Naive thymus-derived CD4-positive, alpha-beta T cell (primary cell): ENCODE data around the gene AP2A2. TPM values are rescaled to one million over a fixed set of nuclear protein-coding genes. Genes with fewer than 3 reads are reported as not detected.

Experiments
- polyA plus RNA-seq, 2 donors: library from polyadenylated mRNA; unstranded; fragments of 300-500 nt; fragmentation: Illumina TruSeq; gene quantifications; one replicate each; pipeline ENCODE4 v1.2.3, GENCODE V29; 2021
- total RNA-seq, 6 experiments: library from RNA in 5 of 6; stranded (reverse) in 5 of 6; gene quantifications; 1 replicate in 5 of 6; 2 replicates in 1 of 6; pipeline ENCODE4 v1.2.3 and lab custom pipeline; 2021 to 2026

Gene AP2A2
- total and polyA plus RNA-seq, 7 experiments from 2014 or later = 8.7 to 93.3 (median 79.3) TPM

Other genes with a start within 250 kb of the AP2A2 start
- 100 to 1,000 TPM in 1 of 5 experiments, 10 to 100 TPM in 4; 44.5 to 117 (median 54.2) TPM for gene DEAF1, start 230.6 kb upstream of the AP2A2 start, total RNA-seq
- gene DEAF1, start 230.6 kb upstream of the AP2A2 start, polyA plus RNA-seq = 10 to 100 TPM; 33.0 to 71.8 TPM
- 10 to 100 TPM; 26.2 to 44.3 (median 40.4) TPM for gene TMEM80, start 230.1 kb upstream of the AP2A2 start, total RNA-seq
- gene TMEM80, start 230.1 kb upstream of the AP2A2 start, polyA plus RNA-seq = 10 to 100 TPM; 31.4 to 37.8 TPM
- 10 to 100 TPM in 3 of 5 experiments, 1 to 10 TPM in 2; 7.2 to 16.6 (median 10.9) TPM for gene EPS8L2, start 219.6 kb upstream of the AP2A2 start, total RNA-seq
- gene EPS8L2, start 219.6 kb upstream of the AP2A2 start, polyA plus RNA-seq = 1 to 10 TPM; 4.5 to 4.6 TPM
- gene TALDO1, start 178.4 kb upstream of the AP2A2 start, total RNA-seq = 100 to 1,000 TPM in 2 of 5 experiments, 10 to 100 TPM in 3; 61.4 to 272 (median 90.3) TPM
- gene TALDO1, start 178.4 kb upstream of the AP2A2 start, polyA plus RNA-seq = 100 to 1,000 TPM; 179 to 214 TPM
- gene GATD1, start 148.4 kb upstream of the AP2A2 start, total RNA-seq = 10 to 100 TPM; 37.8 to 59.2 (median 52.9) TPM
- 10 to 100 TPM in 1 of 2 donors, 1 to 10 TPM in 1; 8.1 to 17.8 TPM for gene GATD1, start 148.4 kb upstream of the AP2A2 start, polyA plus RNA-seq
- 1 to 10 TPM in 1 of 5 experiments, not detected in 4; 2.3 TPM for gene CEND1, start 135.8 kb upstream of the AP2A2 start, total RNA-seq
- gene CEND1, start 135.8 kb upstream of the AP2A2 start, polyA plus RNA-seq = not detected
- 10 to 100 TPM; 17.4 to 58.4 (median 21.3) TPM for gene SLC25A22, start 127.6 kb upstream of the AP2A2 start, total RNA-seq
- gene SLC25A22, start 127.6 kb upstream of the AP2A2 start, polyA plus RNA-seq = 10 to 100 TPM in 1 of 2 donors, 1 to 10 TPM in 1; 6.4 to 11.1 TPM
- gene PIDD1, start 120.6 kb upstream of the AP2A2 start, total RNA-seq = 10 to 100 TPM; 30.0 to 38.7 (median 34.1) TPM
- 1 to 10 TPM; 4.7 to 8.3 TPM for gene PIDD1, start 120.6 kb upstream of the AP2A2 start, polyA plus RNA-seq
- 1,000 to 10,000 TPM; 2,266 to 5,944 (median 5,497) TPM for gene RPLP2, start 115.9 kb upstream of the AP2A2 start, total RNA-seq
- gene RPLP2, start 115.9 kb upstream of the AP2A2 start, polyA plus RNA-seq = 1,000 to 10,000 TPM; 3,734 to 4,844 TPM
- 100 to 1,000 TPM in 4 of 5 experiments, 10 to 100 TPM in 1; 60.1 to 237 (median 205) TPM for gene PNPLA2, start 107.0 kb upstream of the AP2A2 start, total RNA-seq
- gene PNPLA2, start 107.0 kb upstream of the AP2A2 start, polyA plus RNA-seq = 10 to 100 TPM; 26.0 to 40.4 TPM
- 1 to 10 TPM in 3 of 5 experiments, under 1 TPM in 1, not detected in 1; 0.62 to 3.9 (median 2.0) TPM for gene CRACR2B, start 98.0 kb upstream of the AP2A2 start, total RNA-seq
- gene CRACR2B, start 98.0 kb upstream of the AP2A2 start, polyA plus RNA-seq = not detected
- 10 to 100 TPM in 3 of 5 experiments, 1 to 10 TPM in 2; 6.6 to 62.9 (median 18.5) TPM for gene CD151, start 92.9 kb upstream of the AP2A2 start, total RNA-seq
- 1 to 10 TPM; 4.0 to 7.2 TPM for gene CD151, start 92.9 kb upstream of the AP2A2 start, polyA plus RNA-seq
- 10 to 100 TPM; 31.2 to 93.3 (median 44.9) TPM for gene POLR2L, start 83.3 kb upstream of the AP2A2 start, total RNA-seq
- 10 to 100 TPM; 55.9 to 83.1 TPM for gene POLR2L, start 83.3 kb upstream of the AP2A2 start, polyA plus RNA-seq
- 10 to 100 TPM in 1 of 5 experiments, 1 to 10 TPM in 4; 4.8 to 12.6 (median 6.6) TPM for gene TSPAN4, start 83.0 kb upstream of the AP2A2 start, total RNA-seq
- gene TSPAN4, start 83.0 kb upstream of the AP2A2 start, polyA plus RNA-seq = 1 to 10 TPM; 4.1 to 4.7 TPM
- 10 to 100 TPM; 30.8 to 56.3 (median 53.0) TPM for gene CHID1, start 15.1 kb upstream of the AP2A2 start, total RNA-seq
- gene CHID1, start 15.1 kb upstream of the AP2A2 start, polyA plus RNA-seq = 10 to 100 TPM; 57.5 to 61.0 TPM
- gene MUC6, start 110.8 kb downstream of the AP2A2 start, total RNA-seq = not detected
- not detected for gene MUC6, start 110.8 kb downstream of the AP2A2 start, polyA plus RNA-seq
- not detected for gene MUC2, start 149.0 kb downstream of the AP2A2 start, total RNA-seq
- gene MUC2, start 149.0 kb downstream of the AP2A2 start, polyA plus RNA-seq = not detected
- not detected for gene MUC5AC, start 232.1 kb downstream of the AP2A2 start, total RNA-seq
- gene MUC5AC, start 232.1 kb downstream of the AP2A2 start, polyA plus RNA-seq = not detected